Right lobe of liver (tissue), 4 donors: Measurements from ENCODE around the gene NLRC5.

Experiments
- CTCF ChIP-seq, 4 donors: fragments of 200-600 bp in 3 of 4; fragments of 450-650 bp in 1 of 4; IDR thresholded peaks; one replicate each; pipeline versions ENCODE4 v1.5.1 to v1.8.0; 2016 to 2022; ENCODE audit warnings: antibody characterized with exemption in 4 of 4, mild to moderate bottlenecking in 2 of 4
- POLR2A ChIP-seq: fragments of 450-650 bp; IDR thresholded peaks from one replicate; pipeline ENCODE4 v1.6.1; 2017; ENCODE audit warnings: antibody characterized with exemption, mild to moderate bottlenecking
- donor health status: DM: no; HTN: no; CAD: no.
- donor health status: DM: no; HTN: no; CAD: no.
- donor health status: DM: no; HTN: yes; CAD: no.

GRCh38 chr16:56974549-56975300 is 14.6 kb upstream of the NLRC5 start:
- no peak for TF ChIP-seq CTCF (IDR thresholded peaks at IDR 0.05)
- TF ChIP-seq POLR2A, result no peak
